HEK293 (cell line): Measurements from ENCODE around the gene DSG1.

Experiments
- HIC1 ChIP-seq: fragments of 450-650 bp; formaldehyde crosslinking; IDR thresholded peaks from 2 replicates; pipeline ENCODE4 v1.5.1; 2016; ENCODE audit warnings: missing biosample characterization, missing genetic modification characterization
- HOXC10 ChIP-seq: sonication (generic); formaldehyde crosslinking; IDR thresholded peaks from 2 replicates; pipeline ENCODE4 v1.8.1; 2023; ENCODE audit warnings: mild to moderate bottlenecking, missing genetic modification reagents
- KLF8 ChIP-seq: fragments of 450-650 bp; formaldehyde crosslinking; IDR thresholded peaks from 2 replicates; pipeline ENCODE4 v1.5.1; 2016; ENCODE audit warnings: missing biosample characterization, missing genetic modification characterization
- TSHZ1 ChIP-seq: fragments of 450-650 bp; formaldehyde crosslinking; IDR thresholded peaks from 2 replicates; pipeline ENCODE4 v1.5.1; 2016; ENCODE audit warnings: missing biosample characterization, missing genetic modification characterization, borderline replicate concordance
- ZBTB10 ChIP-seq: fragments of 450-650 bp; formaldehyde crosslinking; IDR thresholded peaks from 2 replicates; pipeline ENCODE4 v1.5.1; 2016; ENCODE audit warnings: missing biosample characterization, missing genetic modification characterization
- ZNF18 ChIP-seq: fragments of 450-650 bp; formaldehyde crosslinking; IDR thresholded peaks from 2 replicates; pipeline ENCODE4 v1.5.1; 2016; ENCODE audit warnings: missing biosample characterization, missing genetic modification characterization
- ZNF214 ChIP-seq: fragments of 450-650 bp; formaldehyde crosslinking; IDR thresholded peaks from 2 replicates; pipeline ENCODE4 v1.5.1; 2017; ENCODE audit warnings: missing biosample characterization, mild to moderate bottlenecking, missing genetic modification characterization, borderline replicate concordance
- ZNF248 ChIP-seq: fragments of 450-650 bp; formaldehyde crosslinking; IDR thresholded peaks from 2 replicates; pipeline ENCODE4 v1.5.1; 2017; ENCODE audit warnings: missing biosample characterization, missing genetic modification characterization
- ZNF292 ChIP-seq: fragments of 450-650 bp; formaldehyde crosslinking; IDR thresholded peaks from 2 replicates; pipeline ENCODE4 v1.5.1; 2016; ENCODE audit warnings: low read depth, missing biosample characterization, missing genetic modification characterization, borderline replicate concordance
- ZNF366 ChIP-seq: fragments of 450-650 bp; formaldehyde crosslinking; conservative IDR thresholded peaks from 2 replicates; pipeline ENCODE4 v1.5.1; 2016; ENCODE audit warnings: missing biosample characterization, missing genetic modification characterization
- ZNF501 ChIP-seq: fragments of 450-650 bp; formaldehyde crosslinking; IDR thresholded peaks from 2 replicates; pipeline ENCODE4 v1.5.1; 2016; ENCODE audit warnings: missing biosample characterization, missing genetic modification characterization
- ZNF639 ChIP-seq: fragments of 450-650 bp; formaldehyde crosslinking; IDR thresholded peaks from 2 replicates; pipeline ENCODE4 v1.5.1; 2016; ENCODE audit warnings: missing biosample characterization, missing genetic modification characterization
- ZNF692 ChIP-seq: fragments of 450-650 bp; formaldehyde crosslinking; IDR thresholded peaks from 2 replicates; pipeline ENCODE4 v1.5.1; 2016; ENCODE audit warnings: missing biosample characterization, missing genetic modification characterization
- ZXDB ChIP-seq: fragments of 450-650 bp; formaldehyde crosslinking; IDR thresholded peaks from 2 replicates; pipeline ENCODE4 v1.5.1; 2016; ENCODE audit warnings: missing biosample characterization, missing genetic modification characterization

The DSG1 gene

GRCh38 chr18:31268985-31269406, 49.0 kb upstream of the DSG1 start (continued):
- TF ChIP-seq ZNF639 (tag by site-specific recombination) (no peak), ZXDB (tag by site-specific recombination) (peak; percentile 50), ZNF366 (tag by site-specific recombination) (peak; percentile 78), ZNF248 (tag by site-specific recombination) (no peak), ZNF292 (tag by site-specific recombination) (no peak), ZNF214 (no peak), HOXC10 (CRISPR knock-in tag) (no peak), TSHZ1 (tag by site-specific recombination) (0 out of 2 replicates have a peak, but pooled peaks have one; percentile 12), ZNF18 (tag by site-specific recombination) (no peak), ZNF692 (tag by site-specific recombination) (0 out of 2 replicates have a peak, but pooled peaks have one; percentile 20), KLF8 (tag by site-specific recombination) (no peak), HIC1 (tag by site-specific recombination) (no peak), ZNF501 (tag by site-specific recombination) (0 out of 2 replicates have a peak, but pooled peaks have one; percentile 40), ZBTB10 (tag by site-specific recombination) (no peak)
